ENCODE measurements around the gene ADGRV1.

- no peak for TF ChIP-seq JUND (IDR thresholded peaks at IDR 0.05)
- no peak for TF ChIP-seq CTCF (IDR thresholded peaks at IDR 0.05)
- TF ChIP-seq TAF1 (IDR thresholded peaks at IDR 0.05; ENCODE audit: borderline replicate concordance, low read depth, low read length): no peak
- no peak for TF ChIP-seq YY1 (IDR thresholded peaks at IDR 0.05; ENCODE audit: low read depth)
- no peak for TF ChIP-seq POLR2AphosphoS5 (IDR thresholded peaks at IDR 0.05; ENCODE audit: low read depth, low read length)
- TF ChIP-seq USF2 (IDR thresholded peaks at IDR 0.05; ENCODE audit: borderline replicate concordance, low read depth, low read length): no peak
- TF ChIP-seq MXI1 (IDR thresholded peaks at IDR 0.05; ENCODE audit: low read depth, low read length): no peak
- TF ChIP-seq SIN3A (IDR thresholded peaks at IDR 0.05; ENCODE audit: borderline replicate concordance, low read depth, low read length): no peak
- no peak for TF ChIP-seq EZH2phosphoT487 (IDR thresholded peaks at IDR 0.05; ENCODE audit: borderline replicate concordance, low read depth)
- TF ChIP-seq ZBTB33 (IDR thresholded peaks at IDR 0.05; ENCODE audit: borderline replicate concordance, low read depth): no peak
- TF ChIP-seq RAD21 (IDR thresholded peaks at IDR 0.05; ENCODE audit: low read length): no peak
- no peak for TF ChIP-seq CHD2 (IDR thresholded peaks at IDR 0.05; ENCODE audit: low read length, partially characterized antibody)
- TF ChIP-seq RFX5 (IDR thresholded peaks at IDR 0.05; ENCODE audit: low read length): no peak
Measured at GRCh38 chr5:91092859-91093783, 534.5 kb downstream of the ADGRV1 start.

All from SK-N-SH (cell line).